Measurements from ENCODE around the gene KRTAP10-9. TPM values are rescaled to one million over a fixed set of nuclear protein-coding genes. Genes with fewer than 3 reads are reported as not detected.
"Not testable (repeated sequence)": the region's sequence is repeated elsewhere in the genome, so short reads cannot be mapped to it uniquely, and the experiment has no call there.

KRTAP10-9 gene
- total RNA-seq, 1 experiment from 2014 or later = not detected

DNA sequence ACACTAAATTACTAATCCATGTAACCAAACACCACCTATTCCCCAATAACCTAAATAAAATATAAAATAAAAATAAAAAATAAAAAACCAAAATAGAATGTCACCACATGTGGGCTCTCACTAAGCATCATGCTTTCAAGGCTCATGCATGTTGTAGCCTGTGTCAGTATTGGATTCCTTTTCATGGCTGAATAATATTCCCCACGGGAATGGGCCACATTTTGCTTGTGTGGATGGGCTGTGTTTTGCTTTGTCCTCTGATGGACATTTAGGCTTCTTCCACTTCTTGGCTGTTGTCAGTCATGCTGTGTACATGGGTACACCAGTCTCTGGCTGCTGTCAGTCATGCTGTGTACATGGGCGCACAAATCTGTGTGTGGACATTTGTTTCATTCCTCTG, 37.8 kb upstream of the KRTAP10-9 start:
- BruUV-seq (replicated peaks) = no TSS peak
- H3K4me3 Mint-ChIP-seq (ENCODE audit: unreplicated experiment) = no peak overlapping the region
- intact Hi-C loops (cut with micrococcal nuclease; ENCODE audit: unreplicated experiment) = no loop called here
- H3K27me3 Mint-ChIP-seq (ENCODE audit: insufficient read depth, unreplicated experiment) = peaks cover 6% of the 10 kb centered on the region
- no peak for DNase-seq
- TF ChIP-seq, protein P1, sequence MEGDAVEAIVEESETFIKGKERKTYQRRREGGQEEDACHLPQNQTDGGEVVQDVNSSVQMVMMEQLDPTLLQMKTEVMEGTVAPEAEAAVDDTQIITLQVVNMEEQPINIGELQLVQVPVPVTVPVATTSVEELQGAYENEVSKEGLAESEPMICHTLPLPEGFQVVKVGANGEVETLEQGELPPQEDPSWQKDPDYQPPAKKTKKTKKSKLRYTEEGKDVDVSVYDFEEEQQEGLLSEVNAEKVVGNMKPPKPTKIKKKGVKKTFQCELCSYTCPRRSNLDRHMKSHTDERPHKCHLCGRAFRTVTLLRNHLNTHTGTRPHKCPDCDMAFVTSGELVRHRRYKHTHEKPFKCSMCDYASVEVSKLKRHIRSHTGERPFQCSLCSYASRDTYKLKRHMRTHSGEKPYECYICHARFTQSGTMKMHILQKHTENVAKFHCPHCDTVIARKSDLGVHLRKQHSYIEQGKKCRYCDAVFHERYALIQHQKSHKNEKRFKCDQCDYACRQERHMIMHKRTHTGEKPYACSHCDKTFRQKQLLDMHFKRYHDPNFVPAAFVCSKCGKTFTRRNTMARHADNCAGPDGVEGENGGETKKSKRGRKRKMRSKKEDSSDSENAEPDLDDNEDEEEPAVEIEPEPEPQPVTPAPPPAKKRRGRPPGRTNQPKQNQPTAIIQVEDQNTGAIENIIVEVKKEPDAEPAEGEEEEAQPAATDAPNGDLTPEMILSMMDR (IDR thresholded peaks at IDR 0.05; ENCODE audit: insufficient read depth in 1 of 2, low read depth in 1 of 2, low read length in 1 of 2, severe bottlenecking in 1 of 2, unreplicated experiment in 1 of 2) = no peak
- Histone ChIP-seq H3K9me3 (no peaks in the 10 kb centered on the region), H3K36me3 (ENCODE audit: control insufficient read depth, insufficient read depth, low read length) (no peaks in the 10 kb centered on the region), H3K4me3 (ENCODE audit: low read depth, low read length) (no peak overlapping the region), H3K27me3 (replicated peaks; ENCODE audit: control insufficient read depth, insufficient read depth, low read length) (no peaks in the 10 kb centered on the region), H3K4me1 (no peaks in the 10 kb centered on the region)
- no peaks in the 10 kb centered on the region for H3K36me3 Mint-ChIP-seq (ENCODE audit: insufficient read depth, unreplicated experiment)
- H3K9me3 Mint-ChIP-seq (ENCODE audit: unreplicated experiment) = no peaks in the 10 kb centered on the region
- no peak overlapping the region for H3K27ac Mint-ChIP-seq (ENCODE audit: unreplicated experiment)
- CTCF ChIA-PET = no interaction called here
- H3K4me1 Mint-ChIP-seq (ENCODE audit: low read depth, unreplicated experiment) = no peaks in the 10 kb centered on the region
- POLR2A ChIA-PET = no interaction called here

DNA sequence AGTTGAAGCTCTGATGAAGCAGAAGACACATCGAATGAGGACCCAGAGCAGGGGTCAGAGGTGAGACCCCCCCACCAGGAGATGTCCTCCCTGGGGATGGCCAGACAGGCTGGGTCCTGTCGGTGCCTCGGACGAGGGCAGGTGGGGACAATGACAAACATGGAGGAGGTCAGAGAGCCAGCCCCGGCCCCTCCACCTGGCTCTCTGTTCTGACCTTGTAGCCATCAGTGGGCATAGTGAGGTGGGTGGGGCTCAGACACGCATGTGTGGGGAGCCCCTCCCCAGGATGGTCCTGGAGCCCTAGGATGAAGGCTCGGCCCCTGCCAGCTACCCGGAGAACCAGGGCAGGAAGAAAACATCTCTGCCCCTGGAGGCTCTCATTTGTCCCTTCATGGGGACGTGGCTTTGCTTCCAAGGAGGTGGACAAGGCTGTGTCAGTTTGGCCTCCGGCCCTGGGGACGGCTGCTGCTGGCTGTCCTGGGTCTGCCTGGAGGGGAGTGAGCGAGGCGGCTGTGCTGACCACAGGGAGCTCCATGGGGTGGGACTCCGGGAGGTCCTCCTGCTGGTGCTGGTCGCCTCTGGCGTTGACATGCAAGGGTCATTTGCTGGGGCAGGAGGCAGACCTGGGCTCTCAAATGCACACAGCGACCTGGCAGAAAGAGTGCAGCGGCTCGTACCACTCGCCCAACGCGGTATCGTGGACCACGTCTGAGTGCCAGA, 37.1 kb upstream of the KRTAP10-9 start:
- no peak for DNase-seq
- ChIA-PET CTCF (no interaction called here), POLR2A (no interaction called here)
- no peaks in the 10 kb centered on the region for H3K36me3 Mint-ChIP-seq (ENCODE audit: insufficient read depth, unreplicated experiment)
- no TSS peak for BruUV-seq (replicated peaks)
- no peak overlapping the region for H3K27ac Mint-ChIP-seq (ENCODE audit: unreplicated experiment)
- no peaks in the 10 kb centered on the region for H3K4me1 Mint-ChIP-seq (ENCODE audit: low read depth, unreplicated experiment)
- Histone ChIP-seq H3K4me1 (no peaks in the 10 kb centered on the region), H3K4me3 (ENCODE audit: low read depth, low read length) (no peak overlapping the region), H3K27me3 (replicated peaks; ENCODE audit: control insufficient read depth, insufficient read depth, low read length) (no peaks in the 10 kb centered on the region), H3K9me3 (no peaks in the 10 kb centered on the region), H3K36me3 (ENCODE audit: control insufficient read depth, insufficient read depth, low read length) (no peaks in the 10 kb centered on the region)
- no peak overlapping the region for H3K4me3 Mint-ChIP-seq (ENCODE audit: unreplicated experiment)
- H3K9me3 Mint-ChIP-seq (ENCODE audit: unreplicated experiment) = no peaks in the 10 kb centered on the region
- H3K27me3 Mint-ChIP-seq (ENCODE audit: insufficient read depth, unreplicated experiment) = peaks cover 6% of the 10 kb centered on the region
- intact Hi-C loops (cut with micrococcal nuclease; ENCODE audit: unreplicated experiment) = no loop called here
- TF ChIP-seq, protein P1 (IDR thresholded peaks at IDR 0.05; ENCODE audit: insufficient read depth in 1 of 2, low read depth in 1 of 2, low read length in 1 of 2, severe bottlenecking in 1 of 2, unreplicated experiment in 1 of 2) = no peak

DNA sequence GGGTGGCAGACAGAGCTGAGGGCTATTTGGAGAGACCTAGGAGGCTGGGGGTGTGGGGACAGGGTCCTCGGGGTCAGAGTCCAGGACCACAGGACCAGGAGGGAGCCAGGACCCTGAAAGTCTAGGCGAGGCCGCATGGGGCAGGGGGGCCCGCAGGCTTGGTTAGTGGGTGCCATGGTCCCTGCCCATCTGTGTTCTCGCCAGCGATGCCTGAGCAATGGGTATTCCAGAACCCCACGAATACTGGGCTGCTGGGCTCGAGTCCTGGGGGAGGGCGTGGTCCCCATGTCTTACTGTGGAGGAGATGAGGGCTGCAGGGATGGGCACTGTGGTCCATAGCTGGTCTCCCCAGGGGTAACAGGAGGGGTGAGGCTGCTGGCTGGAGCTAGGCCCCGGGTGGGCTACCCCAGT, 36.6 kb upstream of the KRTAP10-9 start:
- Histone ChIP-seq H3K4me3 (ENCODE audit: low read depth, low read length) (no peak overlapping the region), H3K27me3 (replicated peaks; ENCODE audit: control insufficient read depth, insufficient read depth, low read length) (no peaks in the 10 kb centered on the region), H3K4me1 (no peaks in the 10 kb centered on the region), H3K9me3 (no peaks in the 10 kb centered on the region), H3K36me3 (ENCODE audit: control insufficient read depth, insufficient read depth, low read length) (no peaks in the 10 kb centered on the region)
- BruUV-seq (replicated peaks) = no TSS peak
- Mint-ChIP-seq H3K27me3 (ENCODE audit: insufficient read depth, unreplicated experiment) (peaks cover 5% of the 10 kb centered on the region), H3K36me3 (ENCODE audit: insufficient read depth, unreplicated experiment) (no peaks in the 10 kb centered on the region), H3K9me3 (ENCODE audit: unreplicated experiment) (no peaks in the 10 kb centered on the region), H3K4me3 (ENCODE audit: unreplicated experiment) (no peak overlapping the region), H3K27ac (ENCODE audit: unreplicated experiment) (no peak overlapping the region), H3K4me1 (ENCODE audit: low read depth, unreplicated experiment) (no peaks in the 10 kb centered on the region)
- DNase-seq = no peak
- intact Hi-C loops (cut with micrococcal nuclease; ENCODE audit: unreplicated experiment) = no loop called here
- ChIA-PET POLR2A (no interaction called here), CTCF (no interaction called here)
- TF ChIP-seq, protein P1 (IDR thresholded peaks at IDR 0.05; ENCODE audit: insufficient read depth in 1 of 2, low read depth in 1 of 2, low read length in 1 of 2, severe bottlenecking in 1 of 2, unreplicated experiment in 1 of 2) = no peak

DNA sequence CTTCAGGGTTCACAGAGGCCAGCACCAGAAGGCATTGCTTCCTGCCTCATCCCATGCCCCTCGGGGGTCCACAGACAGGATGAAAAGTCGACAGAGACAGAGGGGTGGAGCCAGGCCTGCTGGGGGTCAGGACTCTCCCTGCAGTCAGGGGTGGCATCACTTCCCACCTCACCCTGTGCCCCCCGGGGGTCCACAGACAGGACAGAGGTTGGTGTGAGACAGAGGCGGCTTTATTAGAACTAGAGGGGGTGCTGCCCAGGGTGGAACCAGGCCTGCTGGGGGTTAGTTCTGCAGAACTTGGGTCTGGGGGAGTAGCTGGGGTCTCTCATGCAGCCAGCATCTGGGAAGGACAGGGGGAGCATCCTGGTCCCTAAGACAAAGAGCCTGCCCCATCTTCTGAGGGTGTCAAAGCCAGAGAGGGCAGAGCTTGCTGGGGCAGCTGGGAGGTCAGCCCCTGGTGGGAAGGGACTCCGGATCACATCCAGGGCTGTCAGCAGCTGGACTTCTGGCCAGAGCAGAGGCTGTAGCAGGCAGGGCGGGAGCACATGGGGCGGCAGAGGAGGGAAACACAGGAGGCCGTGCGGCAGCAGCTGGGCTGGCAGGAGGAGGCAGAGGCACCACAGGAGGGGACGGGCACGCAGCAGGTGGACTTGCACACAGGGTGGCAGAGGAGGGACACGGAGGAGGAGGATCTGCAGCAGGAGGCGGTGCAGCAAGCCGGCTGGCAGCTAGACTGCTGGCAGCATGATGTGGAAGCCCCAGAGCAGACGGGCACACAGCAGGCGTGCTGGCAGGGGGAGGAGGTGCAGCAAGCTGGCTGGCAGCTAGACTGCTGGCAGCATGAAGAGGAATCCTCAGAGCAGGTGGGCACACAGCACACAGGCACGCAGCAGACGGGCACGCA, 35.7 kb upstream of the KRTAP10-9 start:
- not testable (repeated sequence) for H3K36me3 Mint-ChIP-seq (ENCODE audit: insufficient read depth, unreplicated experiment)

More for the DNA sequence above, 35.7 kb upstream of the KRTAP10-9 start:
- intact Hi-C loops (cut with micrococcal nuclease; ENCODE audit: unreplicated experiment); H3K4me1 ChIP-seq; H3K9me3 ChIP-seq; POLR2A ChIA-PET; H3K27me3 ChIP-seq (replicated peaks; ENCODE audit: control insufficient read depth, insufficient read depth, low read length); DNase-seq; H3K4me3 Mint-ChIP-seq (ENCODE audit: unreplicated experiment); H3K4me3 ChIP-seq (ENCODE audit: low read depth, low read length); H3K27ac Mint-ChIP-seq (ENCODE audit: unreplicated experiment); H3K27me3 Mint-ChIP-seq (ENCODE audit: insufficient read depth, unreplicated experiment); H3K9me3 Mint-ChIP-seq (ENCODE audit: unreplicated experiment); H3K4me1 Mint-ChIP-seq (ENCODE audit: low read depth, unreplicated experiment); H3K36me3 ChIP-seq (ENCODE audit: control insufficient read depth, insufficient read depth, low read length); BruUV-seq (replicated peaks): not testable (repeated sequence)
- CTCF ChIA-PET = interaction anchor here (0.6 kb wide), 1 partner anchor 111 kb away, joined by 3 read pairs; no protein-coding TSS in a partner anchor

Measured in Caco-2 (cell line).